Measurements from ENCODE around the gene RIN1.

Gene RIN1

DNA sequence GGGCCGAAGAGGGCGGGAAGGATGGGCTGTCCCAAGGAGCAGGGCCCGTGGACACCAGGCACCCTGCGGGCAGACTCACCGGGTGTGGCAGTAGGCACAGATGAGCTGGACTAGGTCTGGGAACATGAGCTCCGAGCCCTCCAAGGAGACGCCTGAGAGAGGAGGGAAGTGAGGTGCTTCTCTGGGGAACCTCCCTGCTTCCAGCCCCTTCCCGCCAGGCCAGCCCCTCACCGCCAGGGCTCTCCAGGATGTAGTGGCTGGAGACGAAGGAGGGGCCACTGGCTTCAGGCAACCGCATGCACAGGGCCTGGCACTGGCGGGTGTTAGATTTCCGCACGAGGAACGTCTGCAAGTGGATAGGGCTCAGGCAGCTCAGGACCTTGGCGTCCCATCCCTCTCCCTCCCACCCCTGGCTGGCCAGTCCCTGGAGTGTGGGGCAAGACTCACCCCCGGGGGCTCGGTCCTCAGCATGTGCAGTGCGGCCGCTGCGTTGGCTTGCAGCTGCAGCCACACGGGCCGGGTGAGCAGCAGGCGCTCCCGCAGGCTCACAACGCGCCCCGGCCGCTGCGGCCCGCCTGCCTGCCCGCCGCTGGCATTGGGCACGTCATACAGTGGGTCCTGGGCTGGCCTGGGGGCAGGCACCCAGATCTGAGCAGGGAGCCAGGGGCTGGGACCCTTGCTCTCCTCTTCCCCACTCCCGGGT lies 552 bp downstream of the RIN1 start:
- Histone ChIP-seq H3K27me3 (ENCODE audit: control insufficient read depth, insufficient read depth, low read length) (no peaks in the 10 kb centered on the region), H3K9ac (ENCODE audit: low read length) (peak overlapping the region; percentile 11), H3K4me1 (ENCODE audit: control insufficient read depth, insufficient read depth, low read length) (peaks cover 10% of the 10 kb centered on the region), H3K4me3 (ENCODE audit: low read length) (peak overlapping the region; percentile 81), H3K27ac (ENCODE audit: low read depth, low read length) (no peak overlapping the region), H3K36me3 (ENCODE audit: control insufficient read depth, insufficient read depth, low read length) (peaks cover 28% of the 10 kb centered on the region)

DNA sequence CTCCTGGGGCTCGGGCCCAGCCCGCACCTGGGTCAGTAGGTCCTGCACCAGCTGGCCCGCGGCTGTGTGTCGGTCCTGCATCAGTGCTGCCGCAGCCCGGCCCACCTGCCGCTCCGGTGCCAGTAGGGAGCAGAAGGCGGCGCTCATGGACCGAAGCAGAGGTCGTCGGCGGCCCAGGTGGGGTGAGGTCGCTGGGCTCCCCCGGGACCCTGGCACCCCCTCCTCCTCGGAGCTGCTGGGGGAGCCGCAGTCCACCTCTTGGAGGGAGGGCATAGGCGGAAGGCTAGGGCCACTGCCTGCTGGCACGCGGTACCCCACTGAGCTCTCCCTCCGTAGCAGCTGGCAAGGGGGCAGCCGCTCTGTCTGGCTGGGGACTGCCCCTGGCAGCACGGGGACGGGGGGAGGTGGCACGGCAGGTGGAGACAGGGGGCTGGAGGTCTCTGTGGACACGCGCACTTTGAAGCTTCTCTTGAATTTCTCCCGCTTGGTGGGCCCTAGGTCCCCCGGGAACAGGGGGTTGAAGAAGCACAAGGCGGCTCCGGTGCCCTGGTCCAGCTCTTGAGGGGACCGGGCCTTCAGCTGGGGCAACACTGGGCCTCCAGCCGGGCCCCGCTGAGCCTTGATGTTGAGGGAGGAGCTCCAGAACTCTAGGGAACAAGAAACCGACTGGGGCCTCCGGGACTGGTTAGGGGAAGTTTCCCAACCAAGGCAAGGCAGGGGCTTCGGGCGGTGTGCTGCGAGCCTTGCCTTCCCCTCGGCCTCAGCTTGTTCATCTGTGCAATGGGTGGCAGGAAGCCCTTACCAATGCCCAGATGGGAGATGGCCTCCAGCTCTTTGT lies 1.4 kb downstream of the RIN1 start:
- Histone ChIP-seq H3K9ac (ENCODE audit: low read length) (peak overlapping the region; percentile 11), H3K4me3 (ENCODE audit: low read length) (peak overlapping the region; percentile 81)

DNA sequence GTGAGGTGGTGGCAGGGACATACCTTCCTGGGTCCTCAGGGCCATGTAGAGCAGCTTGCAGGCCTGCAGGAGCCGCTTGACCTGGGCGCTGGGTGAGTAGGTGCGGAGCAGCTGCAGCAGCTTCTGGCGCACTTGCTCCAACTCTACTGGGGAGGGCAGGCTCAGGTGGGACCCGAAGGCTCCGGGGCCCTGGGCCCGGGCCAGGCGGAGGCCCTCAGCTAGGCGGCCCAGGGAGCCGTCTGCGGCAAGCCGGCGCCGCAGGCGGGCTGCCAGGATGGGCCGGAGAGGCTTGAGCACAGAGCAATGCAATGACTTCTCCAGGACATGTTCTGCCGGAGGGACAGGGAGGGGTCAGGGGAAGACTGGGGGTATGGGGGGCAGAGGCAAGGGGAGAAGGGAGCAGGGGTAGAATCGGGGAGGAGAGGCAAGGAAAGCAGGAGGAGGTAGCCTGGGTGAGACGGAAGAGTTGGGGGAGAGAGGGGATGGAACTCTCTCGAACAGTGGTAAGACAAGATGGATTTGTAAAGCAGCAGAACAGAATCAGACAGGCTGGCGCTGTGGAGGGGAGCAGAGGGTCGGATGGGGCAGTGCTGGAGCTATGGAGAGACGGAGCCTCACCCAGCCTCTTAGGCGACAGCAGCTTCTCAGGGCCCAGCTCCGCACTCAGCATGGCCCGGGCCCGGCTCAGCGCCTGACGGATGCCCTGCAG lies 2.2 kb downstream of the RIN1 start:
- Histone ChIP-seq H3K9ac (ENCODE audit: low read length) (no peak overlapping the region), H3K27ac (ENCODE audit: low read depth, low read length) (no peak overlapping the region), H3K4me1 (ENCODE audit: control insufficient read depth, insufficient read depth, low read length) (peaks cover 10% of the 10 kb centered on the region), H3K4me3 (ENCODE audit: low read length) (no peak overlapping the region), H3K36me3 (ENCODE audit: control insufficient read depth, insufficient read depth, low read length) (peaks cover 13% of the 10 kb centered on the region), H3K27me3 (ENCODE audit: control insufficient read depth, insufficient read depth, low read length) (no peaks in the 10 kb centered on the region)

More for the DNA sequence above, 1.4 kb downstream of the RIN1 start:
- Histone ChIP-seq H3K27ac (ENCODE audit: low read depth, low read length) (no peak overlapping the region), H3K36me3 (ENCODE audit: control insufficient read depth, insufficient read depth, low read length) (peaks cover 20% of the 10 kb centered on the region), H3K27me3 (ENCODE audit: control insufficient read depth, insufficient read depth, low read length) (no peaks in the 10 kb centered on the region), H3K4me1 (ENCODE audit: control insufficient read depth, insufficient read depth, low read length) (peaks cover 10% of the 10 kb centered on the region)

DNA sequence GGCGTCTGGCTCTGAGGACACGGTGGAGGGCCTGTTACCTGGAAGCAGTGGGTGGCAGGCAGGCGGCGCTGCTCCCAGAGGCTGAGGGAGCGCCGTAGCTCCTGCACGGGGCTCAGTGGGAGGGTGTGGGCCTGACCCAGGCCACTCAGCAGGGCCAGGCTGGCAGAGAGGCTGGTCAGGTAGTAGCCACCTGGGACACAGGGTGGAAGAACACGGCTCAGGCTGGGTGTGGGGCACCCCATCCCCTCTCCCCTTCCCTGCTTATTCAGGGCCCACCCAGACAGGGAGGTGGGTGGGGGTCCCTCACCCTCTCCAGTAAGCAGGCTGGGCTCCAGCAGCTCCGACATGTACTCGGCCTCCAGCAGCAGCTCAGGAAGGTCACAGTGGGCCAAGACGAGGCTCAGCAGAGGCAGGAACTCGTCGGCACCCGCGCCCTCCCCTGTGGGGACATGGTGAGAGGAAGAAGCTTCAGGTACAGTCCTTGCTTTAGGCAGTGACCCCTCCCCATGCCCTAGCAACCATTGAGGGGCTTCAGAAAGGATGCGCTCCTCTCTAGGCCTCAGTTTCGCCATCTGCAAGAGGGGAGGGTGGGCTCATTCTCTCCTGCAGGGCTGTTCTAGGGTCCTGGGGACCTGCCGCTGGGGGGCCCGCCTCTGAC lies 2.9 kb downstream of the RIN1 start:
- no peak overlapping the region for H3K9ac ChIP-seq (ENCODE audit: low read length)
- H3K4me3 ChIP-seq (ENCODE audit: low read length) = no peak overlapping the region
- no peaks in the 10 kb centered on the region for H3K27me3 ChIP-seq (ENCODE audit: control insufficient read depth, insufficient read depth, low read length)
- H3K4me1 ChIP-seq (ENCODE audit: control insufficient read depth, insufficient read depth, low read length) = peaks cover 10% of the 10 kb centered on the region
- H3K27ac ChIP-seq (ENCODE audit: low read depth, low read length) = no peak overlapping the region
- H3K36me3 ChIP-seq (ENCODE audit: control insufficient read depth, insufficient read depth, low read length) = peaks cover 11% of the 10 kb centered on the region

DNA sequence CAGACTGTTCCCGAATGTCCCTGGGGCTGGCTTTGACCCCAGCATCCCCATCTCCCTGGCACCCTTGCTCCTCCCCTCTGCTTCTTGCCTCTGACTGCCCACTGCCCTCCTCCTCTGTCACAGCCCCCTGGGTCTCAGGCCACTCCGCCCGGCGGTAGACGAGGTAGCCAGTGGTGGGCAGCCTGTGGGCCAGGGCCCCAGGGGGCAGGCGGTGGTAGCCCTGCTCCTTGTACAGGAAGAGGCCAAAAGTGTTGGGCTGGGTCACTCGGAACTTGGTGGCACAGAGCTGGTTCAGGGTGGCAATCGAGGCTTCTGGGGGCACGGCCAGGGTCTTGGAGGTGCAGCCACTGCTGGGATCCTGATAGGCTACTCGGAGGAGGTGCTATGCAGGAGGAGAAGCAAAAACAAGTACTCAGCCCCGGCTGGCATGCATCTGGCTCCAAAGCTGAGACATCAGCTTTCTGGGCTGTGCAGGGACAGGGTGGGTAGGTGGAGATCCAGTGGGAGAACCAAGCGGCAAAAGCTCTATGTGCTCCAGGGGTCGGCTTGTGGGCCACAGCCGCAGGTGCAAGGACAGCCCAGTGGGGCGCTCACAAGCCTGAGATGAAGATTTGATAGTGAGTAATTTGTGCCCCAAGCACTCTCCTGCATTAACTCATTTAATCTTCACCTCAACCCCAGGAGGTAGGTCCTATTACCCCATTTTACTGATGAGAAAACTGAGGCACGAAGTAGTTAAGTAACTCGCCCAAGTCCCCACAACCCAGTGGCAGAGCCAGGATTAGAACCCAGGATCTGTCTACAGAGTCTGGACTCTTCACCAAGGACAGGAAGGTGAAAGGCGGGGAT lies 3.6 kb downstream of the RIN1 start:
- Histone ChIP-seq H3K27ac (ENCODE audit: low read depth, low read length) (no peak overlapping the region), H3K36me3 (ENCODE audit: control insufficient read depth, insufficient read depth, low read length) (peaks cover 5% of the 10 kb centered on the region), H3K4me3 (ENCODE audit: low read length) (no peak overlapping the region), H3K4me1 (ENCODE audit: control insufficient read depth, insufficient read depth, low read length) (peaks cover 10% of the 10 kb centered on the region), H3K27me3 (ENCODE audit: control insufficient read depth, insufficient read depth, low read length) (no peaks in the 10 kb centered on the region), H3K9ac (ENCODE audit: low read length) (no peak overlapping the region)

DNA sequence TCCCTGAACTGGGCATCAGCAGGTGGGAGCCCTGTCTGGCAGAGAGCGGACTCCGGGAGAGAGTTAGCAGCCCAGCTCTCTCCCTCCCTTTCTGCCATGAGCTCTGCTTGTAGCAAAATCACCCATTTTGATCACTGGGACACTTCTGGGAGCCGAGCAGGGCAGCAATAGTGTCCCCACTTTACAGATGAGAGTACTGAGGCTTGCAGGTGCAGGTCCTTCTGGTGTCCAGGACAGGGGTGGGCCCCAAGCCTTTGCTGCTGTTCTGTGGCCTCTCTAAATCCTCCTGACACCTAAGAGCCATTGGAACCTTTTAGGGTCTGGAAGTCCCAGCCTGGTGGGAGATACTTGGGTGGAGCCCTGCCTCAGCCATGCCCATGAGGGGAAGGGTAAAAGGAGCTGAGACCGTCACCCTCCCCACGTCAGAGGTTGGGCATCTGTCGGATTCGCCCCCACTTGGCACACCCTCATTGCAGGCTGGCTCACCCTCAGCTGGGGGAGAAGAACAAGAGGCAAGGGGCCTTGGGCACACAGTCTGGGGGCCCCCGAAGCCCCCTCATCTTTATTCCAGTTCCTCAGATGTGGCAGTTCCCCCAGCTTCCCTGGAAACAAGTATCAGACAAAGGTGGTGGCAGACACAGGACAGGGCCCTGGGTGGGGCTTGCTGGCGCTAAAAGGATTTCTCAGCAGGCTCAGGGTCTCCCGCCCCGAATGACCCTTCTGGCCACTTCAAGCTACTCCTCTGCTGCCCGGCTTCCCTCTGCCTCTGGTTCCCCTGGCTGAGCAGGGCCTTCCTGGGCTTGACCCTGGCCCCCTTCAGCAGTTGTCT lies 4.5 kb downstream of the RIN1 start:
- H3K27ac ChIP-seq (ENCODE audit: low read depth, low read length) = no peak overlapping the region
- H3K4me1 ChIP-seq (ENCODE audit: control insufficient read depth, insufficient read depth, low read length) = peaks cover 12% of the 10 kb centered on the region
- H3K27me3 ChIP-seq (ENCODE audit: control insufficient read depth, insufficient read depth, low read length) = no peaks in the 10 kb centered on the region
- H3K9ac ChIP-seq (ENCODE audit: low read length) = no peak overlapping the region
- H3K36me3 ChIP-seq (ENCODE audit: control insufficient read depth, insufficient read depth, low read length) = peaks cover 2% of the 10 kb centered on the region
- no peak overlapping the region for H3K4me3 ChIP-seq (ENCODE audit: low read length)

DNA sequence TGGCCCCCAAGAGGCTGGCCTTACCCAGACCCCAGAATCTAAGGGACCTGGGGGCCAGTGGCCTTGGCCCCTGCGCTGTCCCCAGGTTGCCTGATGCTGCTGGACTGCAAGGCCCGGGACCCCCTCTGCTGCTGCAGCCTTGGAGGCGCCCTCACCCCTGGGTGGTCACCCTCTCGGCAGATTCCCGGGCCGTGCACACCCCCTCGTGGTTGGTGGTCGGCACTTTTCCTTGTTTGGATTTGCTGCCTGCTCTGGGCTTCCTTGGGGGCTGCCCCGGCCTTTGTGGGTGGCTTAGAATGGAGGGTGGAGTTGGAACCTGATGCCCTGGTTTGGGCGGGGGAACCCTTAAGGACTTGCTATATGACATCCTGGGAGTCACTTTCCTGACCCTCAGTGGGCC lies 5.3 kb downstream of the RIN1 start:
- Histone ChIP-seq H3K36me3 (ENCODE audit: control insufficient read depth, insufficient read depth, low read length) (peaks cover 2% of the 10 kb centered on the region), H3K4me3 (ENCODE audit: low read length) (no peak overlapping the region), H3K9ac (ENCODE audit: low read length) (no peak overlapping the region), H3K27ac (ENCODE audit: low read depth, low read length) (no peak overlapping the region), H3K27me3 (ENCODE audit: control insufficient read depth, insufficient read depth, low read length) (no peaks in the 10 kb centered on the region), H3K4me1 (ENCODE audit: control insufficient read depth, insufficient read depth, low read length) (peaks cover 9% of the 10 kb centered on the region)

DNA sequence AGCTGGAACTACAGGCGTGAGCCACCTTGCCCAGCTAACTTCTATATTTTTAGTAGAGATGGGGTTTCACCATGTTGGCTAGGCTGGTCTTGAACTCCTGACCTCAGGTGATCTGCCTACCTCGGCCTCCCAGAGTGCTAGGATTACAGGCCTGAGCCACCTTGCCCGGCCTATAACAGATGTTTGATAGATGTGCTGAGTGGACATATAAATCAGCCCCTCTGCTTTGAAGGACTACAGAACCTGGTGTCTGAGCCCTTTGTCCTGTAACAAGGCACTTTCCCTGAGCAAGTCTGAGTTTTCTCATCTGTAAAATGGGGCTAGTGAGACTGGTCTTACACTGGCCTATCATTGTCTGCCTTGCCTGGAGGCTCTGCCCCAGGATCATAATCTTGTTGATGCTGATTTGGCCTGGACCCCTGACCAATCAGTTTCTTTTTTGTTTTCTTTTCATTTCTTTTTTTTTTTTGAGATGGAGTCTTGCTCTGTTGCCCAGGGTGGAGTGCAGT lies 7.0 kb downstream of the RIN1 start:
- Histone ChIP-seq H3K27ac (ENCODE audit: low read depth, low read length) (no peak overlapping the region), H3K4me1 (ENCODE audit: control insufficient read depth, insufficient read depth, low read length) (peaks cover 6% of the 10 kb centered on the region), H3K36me3 (ENCODE audit: control insufficient read depth, insufficient read depth, low read length) (peaks cover 2% of the 10 kb centered on the region), H3K4me3 (ENCODE audit: low read length) (no peak overlapping the region), H3K27me3 (ENCODE audit: control insufficient read depth, insufficient read depth, low read length) (no peaks in the 10 kb centered on the region), H3K9ac (ENCODE audit: low read length) (no peak overlapping the region)

DNA sequence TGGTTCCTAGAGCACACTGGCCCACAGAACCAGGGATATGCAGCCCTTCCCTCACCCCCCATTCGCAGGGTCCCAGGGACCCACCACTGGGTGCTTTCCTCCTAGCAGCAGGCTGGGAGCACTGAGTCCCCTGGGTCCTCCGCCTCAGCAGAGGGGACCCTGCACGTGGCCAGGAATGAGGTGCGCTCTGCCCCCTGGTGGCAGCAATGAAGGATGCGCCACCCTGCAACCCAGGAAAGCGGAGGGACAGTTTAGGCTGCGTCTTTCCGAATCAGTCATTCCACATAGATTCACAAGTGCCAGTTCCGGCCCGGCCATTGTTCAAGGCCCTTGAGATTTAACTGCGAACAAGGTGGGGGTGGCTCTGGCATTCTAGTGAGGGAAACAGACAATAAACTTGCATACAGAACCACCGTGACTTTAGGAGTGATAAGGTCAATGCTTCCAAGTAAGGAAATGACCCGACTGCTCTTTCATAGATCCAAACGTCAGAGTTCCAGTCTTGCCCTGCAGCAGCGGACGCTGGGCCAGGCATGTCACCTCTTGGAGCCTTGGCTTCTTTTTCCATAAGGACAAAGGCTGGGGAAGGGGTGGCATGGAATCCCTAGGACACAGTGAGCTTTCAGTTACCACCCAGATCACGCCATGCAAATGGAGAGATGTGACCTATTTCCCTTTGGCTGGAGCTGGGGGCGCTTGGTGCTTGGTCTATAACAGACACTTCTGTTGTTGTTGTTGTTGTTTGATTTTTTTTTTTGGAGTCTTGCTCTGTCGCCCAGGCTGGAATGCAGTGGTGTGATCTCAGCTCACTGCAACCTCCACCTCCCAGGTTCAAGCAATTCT lies 7.7 kb downstream of the RIN1 start:
- no peaks in the 10 kb centered on the region for H3K27me3 ChIP-seq (ENCODE audit: control insufficient read depth, insufficient read depth, low read length)
- H3K4me3 ChIP-seq (ENCODE audit: low read length) = peak overlapping the region; percentile 21
- H3K27ac ChIP-seq (ENCODE audit: low read depth, low read length) = no peak overlapping the region
- peaks cover 2% of the 10 kb centered on the region for H3K36me3 ChIP-seq (ENCODE audit: control insufficient read depth, insufficient read depth, low read length)
- H3K9ac ChIP-seq (ENCODE audit: low read length) = peak overlapping the region; percentile 5
- H3K4me1 ChIP-seq (ENCODE audit: control insufficient read depth, insufficient read depth, low read length) = peaks cover 6% of the 10 kb centered on the region

DNA sequence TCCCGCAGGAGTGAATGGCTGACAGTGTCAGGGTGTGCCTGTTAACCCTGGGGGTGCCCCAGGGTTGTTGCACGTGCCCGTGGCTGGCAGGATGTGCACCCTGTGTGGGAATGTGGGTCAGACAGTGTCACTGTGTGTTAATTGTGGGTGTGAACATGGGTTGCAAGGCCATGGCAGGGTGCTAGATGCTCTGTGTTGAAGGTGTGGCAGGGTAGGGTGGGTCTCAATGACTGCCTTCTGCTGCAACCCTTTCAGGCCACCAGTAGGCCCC lies 8.3 kb downstream of the RIN1 start:
- Histone ChIP-seq H3K36me3 (ENCODE audit: control insufficient read depth, insufficient read depth, low read length) (peaks cover 2% of the 10 kb centered on the region), H3K4me3 (ENCODE audit: low read length) (peak overlapping the region; percentile 21), H3K4me1 (ENCODE audit: control insufficient read depth, insufficient read depth, low read length) (peaks cover 6% of the 10 kb centered on the region), H3K9ac (ENCODE audit: low read length) (no peak overlapping the region), H3K27ac (ENCODE audit: low read depth, low read length) (no peak overlapping the region), H3K27me3 (ENCODE audit: control insufficient read depth, insufficient read depth, low read length) (no peaks in the 10 kb centered on the region)

Measured in rectal smooth muscle tissue (tissue), 1 donor.